Measurements from ENCODE around the gene MRPL49. TPM values are rescaled to one million over a fixed set of nuclear protein-coding genes. Genes with fewer than 3 reads are reported as not detected.
"Not testable (repeated sequence)": the region's sequence is repeated elsewhere in the genome, so short reads cannot be mapped to it uniquely, and the experiment has no call there.

MRPL49 gene
- polyA plus RNA-seq, 1 donor, result 24.2 TPM

- peak; percentile 98 for DNase-seq (ENCODE audit: low read depth)
Measured at GRCh38 chr11:65117206-65118096, 4.7 kb upstream of the MRPL49 start, which contains the start of gene ZNHIT2. Gene ZNHIT2, minus strand, starts transcription at chr11:65117701. Its CDS starts 48 bp downstream, at chr11:65117653.

- DNase-seq (ENCODE audit: low read depth), result no peak
Measured at GRCh38 chr11:65118097-65118837, 3.9 kb upstream of the MRPL49 start.

- DNase-seq (ENCODE audit: low read depth), result not testable (repeated sequence)
Measured at GRCh38 chr11:65118891-65119669, 3.0 kb upstream of the MRPL49 start.

- DNase-seq (ENCODE audit: low read depth), result no peak
Measured at GRCh38 chr11:65119670-65119995, 2.5 kb upstream of the MRPL49 start.

GRCh38 chr11:65120831-65121230 is 1.3 kb upstream of the MRPL49 start:
- DNase-seq (ENCODE audit: low read depth), result no peak

GRCh38 chr11:65121447-65121864 is 665 bp upstream of the MRPL49 start:
- no peak for DNase-seq (ENCODE audit: low read depth)

- no peak for DNase-seq (ENCODE audit: low read depth)
Measured at GRCh38 chr11:65124480-65125196, 2.5 kb downstream of the MRPL49 start.

GRCh38 chr11:65125197-65126056 is 3.3 kb downstream of the MRPL49 start:
- DNase-seq (ENCODE audit: low read depth), result no peak

- DNase-seq (ENCODE audit: low read depth), result no peak
Measured at GRCh38 chr11:65126624-65127274, 4.6 kb downstream of the MRPL49 start.

GRCh38 chr11:65127473-65128181 is 5.5 kb downstream of the MRPL49 start:
- DNase-seq (ENCODE audit: low read depth), result no peak

GRCh38 chr11:65128182-65129145 is 6.3 kb downstream of the MRPL49 start:
- no peak for DNase-seq (ENCODE audit: low read depth)

- no peak for DNase-seq (ENCODE audit: low read depth)
Measured at GRCh38 chr11:65129649-65130441, 7.7 kb downstream of the MRPL49 start.

GRCh38 chr11:65130631-65131416 is 8.7 kb downstream of the MRPL49 start:
- no peak for DNase-seq (ENCODE audit: low read depth)

- DNase-seq (ENCODE audit: low read depth), result no peak
Measured at GRCh38 chr11:65131417-65131776, 9.3 kb downstream of the MRPL49 start.

GRCh38 chr11:65131895-65132237 is 9.7 kb downstream of the MRPL49 start:
- DNase-seq (ENCODE audit: low read depth), result no peak

- DNase-seq (ENCODE audit: low read depth), result no peak
Measured at GRCh38 chr11:65132238-65132987, 10.3 kb downstream of the MRPL49 start.
